ENCODE measurements around the gene IL1RAPL1.

The IL1RAPL1 gene

GRCh38 chrX:29941287-29941686, 1354.0 kb downstream of the IL1RAPL1 start:
- Mint-ChIP-seq H3K36me3 (no peaks in the 10 kb centered on the region), H3K9me3 (no peaks in the 10 kb centered on the region), H3K27ac (no peak overlapping the region), H3K4me1 (no peaks in the 10 kb centered on the region), H3K27me3 (no peaks in the 10 kb centered on the region), H3K4me3 (no peak overlapping the region)
- ATAC-seq, result no peak

GRCh38 chrX:29947225-29947624, 1360.0 kb downstream of the IL1RAPL1 start:
- Mint-ChIP-seq H3K4me3 (no peak overlapping the region), H3K4me1 (no peaks in the 10 kb centered on the region)
- no peak for ATAC-seq

GRCh38 chrX:29948653-29949052, 1361.4 kb downstream of the IL1RAPL1 start:
- no peak overlapping the region for H3K4me3 Mint-ChIP-seq
- H3K36me3 Mint-ChIP-seq, result no peaks in the 10 kb centered on the region
- H3K9me3 Mint-ChIP-seq, result peaks cover 3% of the 10 kb centered on the region
- no peak overlapping the region for H3K27ac Mint-ChIP-seq
- no peaks in the 10 kb centered on the region for H3K27me3 Mint-ChIP-seq
- ATAC-seq, result no peak
- H3K4me1 Mint-ChIP-seq, result no peaks in the 10 kb centered on the region

More at GRCh38 chrX:29947225-29947624, 1360.0 kb downstream of the IL1RAPL1 start:
- no peaks in the 10 kb centered on the region for H3K27me3 Mint-ChIP-seq
- H3K36me3 Mint-ChIP-seq, result no peaks in the 10 kb centered on the region
- peaks cover 3% of the 10 kb centered on the region for H3K9me3 Mint-ChIP-seq
- H3K27ac Mint-ChIP-seq, result no peak overlapping the region

GRCh38 chrX:29952016-29952415, 1364.8 kb downstream of the IL1RAPL1 start:
- Mint-ChIP-seq H3K27ac (no peak overlapping the region), H3K27me3 (no peaks in the 10 kb centered on the region), H3K4me3 (no peak overlapping the region), H3K9me3 (peaks cover 3% of the 10 kb centered on the region), H3K4me1 (no peaks in the 10 kb centered on the region), H3K36me3 (no peaks in the 10 kb centered on the region)
- ATAC-seq, result no peak

- Mint-ChIP-seq H3K27ac (no peak overlapping the region), H3K36me3 (no peaks in the 10 kb centered on the region), H3K9me3 (no peaks in the 10 kb centered on the region), H3K4me3 (no peak overlapping the region), H3K4me1 (no peaks in the 10 kb centered on the region), H3K27me3 (no peaks in the 10 kb centered on the region)
- no peak for ATAC-seq
These were observed 1374.8 kb downstream of the IL1RAPL1 start for GRCh38 chrX:29962061-29962460.

- Mint-ChIP-seq H3K27ac (no peak overlapping the region), H3K4me1 (no peaks in the 10 kb centered on the region), H3K4me3 (no peak overlapping the region), H3K27me3 (no peaks in the 10 kb centered on the region), H3K36me3 (no peaks in the 10 kb centered on the region), H3K9me3 (no peaks in the 10 kb centered on the region)
- ATAC-seq, result no peak
These were observed 1378.4 kb downstream of the IL1RAPL1 start for GRCh38 chrX:29965634-29966033.

- ATAC-seq, result no peak
- H3K27me3 Mint-ChIP-seq, result no peaks in the 10 kb centered on the region
- H3K27ac Mint-ChIP-seq, result no peak overlapping the region
- no peak overlapping the region for H3K4me3 Mint-ChIP-seq
- no peaks in the 10 kb centered on the region for H3K4me1 Mint-ChIP-seq
- H3K9me3 Mint-ChIP-seq, result no peaks in the 10 kb centered on the region
- no peaks in the 10 kb centered on the region for H3K36me3 Mint-ChIP-seq
These were observed 1404.8 kb downstream of the IL1RAPL1 start for GRCh38 chrX:29992083-29992482.

- H3K9me3 Mint-ChIP-seq, result no peaks in the 10 kb centered on the region
- ATAC-seq, result no peak
These were observed 1418.6 kb downstream of the IL1RAPL1 start for GRCh38 chrX:30005813-30006212.

More at GRCh38 chrX:30005813-30006212, 1418.6 kb downstream of the IL1RAPL1 start:
- no peak overlapping the region for H3K4me3 Mint-ChIP-seq
- H3K27me3 Mint-ChIP-seq, result no peaks in the 10 kb centered on the region
- H3K27ac Mint-ChIP-seq, result no peak overlapping the region
- no peaks in the 10 kb centered on the region for H3K4me1 Mint-ChIP-seq
- H3K36me3 Mint-ChIP-seq, result no peaks in the 10 kb centered on the region

Data from stimulated activated memory B cell treated with anti-CD40 and anti-IgM and Interleukin-4, amounts not matched to agents 10 μg/mL and 1 μg/mL and 100 μg/mL, for 72 hours (primary cell).